ENCODE data around the gene TMEM270. TPM values are rescaled to one million over a fixed set of nuclear protein-coding genes. Genes with fewer than 3 reads are reported as not detected.
A peak's percentile ranks its signal among the peaks of the same experiment; 100 is the strongest.

Gene TMEM270
- total RNA-seq, 2 experiments from 2014 or later = not detected

GRCh38 chr7:73861305-73861704 is 346 bp downstream of the TMEM270 start:
- Histone ChIP-seq H3K4me3 (ENCODE audit: low read length) (no peak overlapping the region), H3K4me1 (ENCODE audit: insufficient read depth, low read length) (no peaks in the 10 kb centered on the region), H3K27me3 (ENCODE audit: control insufficient read depth in 1 of 2, insufficient read depth in 2 of 2, low read length in 2 of 2) (no peaks in the 10 kb centered on the region), H3K36me3 (ENCODE audit: insufficient read depth, low read length) (no peaks in the 10 kb centered on the region), H3K27ac (ENCODE audit: low read depth in 1 of 2, low read length in 2 of 2) (no peak overlapping the region), H3K9me3 (ENCODE audit: control insufficient read depth in 1 of 2, insufficient read depth in 1 of 2, low read length in 2 of 2) (no peaks in the 10 kb centered on the region)
- TF ChIP-seq CTCF (IDR thresholded peaks at IDR 0.05) = no peak
- Mint-ChIP-seq H3K4me1 (ENCODE audit: low read depth) (no peaks in the 10 kb centered on the region), H3K4me3 (no peak overlapping the region), H3K27ac (no peak overlapping the region), H3K36me3 (ENCODE audit: low read depth) (no peaks in the 10 kb centered on the region), H3K27me3 (peaks cover 6% of the 10 kb centered on the region), H3K9me3 (no peaks in the 10 kb centered on the region)
- intact Hi-C loops (cut with DNase I, micrococcal nuclease) = no loop called here
- no peak for DNase-seq
- CTCF ChIA-PET = no interaction called here
- POLR2A ChIA-PET = no interaction called here
- ATAC-seq (ENCODE audit: poor library complexity) = no peak

GRCh38 chr7:73864981-73865711 is 4.2 kb downstream of the TMEM270 start:
- H3K27ac ChIP-seq (ENCODE audit: low read depth in 1 of 2, low read length in 2 of 2) = no peak overlapping the region
- no peak overlapping the region for H3K4me3 Mint-ChIP-seq
- no peak overlapping the region for H3K4me3 ChIP-seq (ENCODE audit: low read length)
- H3K9me3 ChIP-seq (ENCODE audit: control insufficient read depth in 1 of 2, insufficient read depth in 1 of 2, low read length in 2 of 2) = no peaks in the 10 kb centered on the region
- POLR2A ChIA-PET = no interaction called here
- H3K9me3 Mint-ChIP-seq = no peaks in the 10 kb centered on the region
- CTCF ChIA-PET = interaction anchor here (1.4 kb wide), 1 partner anchor 10 kb away, joined by 3 read pairs; no protein-coding TSS in a partner anchor
- H3K27me3 ChIP-seq (ENCODE audit: control insufficient read depth in 1 of 2, insufficient read depth in 2 of 2, low read length in 2 of 2) = no peaks in the 10 kb centered on the region
- intact Hi-C loops (cut with DNase I, micrococcal nuclease) = no loop called here
- no peaks in the 10 kb centered on the region for H3K4me1 Mint-ChIP-seq (ENCODE audit: low read depth)
- ATAC-seq (ENCODE audit: poor library complexity) (no peak), DNase-seq (no peak)
- H3K27ac Mint-ChIP-seq = no peak overlapping the region
- no peaks in the 10 kb centered on the region for H3K36me3 Mint-ChIP-seq (ENCODE audit: low read depth)
- H3K36me3 ChIP-seq (ENCODE audit: insufficient read depth, low read length) = no peaks in the 10 kb centered on the region
- no peaks in the 10 kb centered on the region for H3K27me3 Mint-ChIP-seq
- H3K4me1 ChIP-seq (ENCODE audit: insufficient read depth, low read length) = no peaks in the 10 kb centered on the region
- no peak for TF ChIP-seq CTCF (IDR thresholded peaks at IDR 0.05)

- no peaks in the 10 kb centered on the region for H3K4me1 Mint-ChIP-seq (ENCODE audit: low read depth)
- Histone ChIP-seq H3K4me1 (ENCODE audit: insufficient read depth, low read length) (no peaks in the 10 kb centered on the region), H3K27ac (ENCODE audit: low read depth in 1 of 2, low read length in 2 of 2) (no peak overlapping the region), H3K9me3 (ENCODE audit: control insufficient read depth in 1 of 2, insufficient read depth in 1 of 2, low read length in 2 of 2) (no peaks in the 10 kb centered on the region), H3K27me3 (ENCODE audit: control insufficient read depth in 1 of 2, insufficient read depth in 2 of 2, low read length in 2 of 2) (no peaks in the 10 kb centered on the region), H3K36me3 (ENCODE audit: insufficient read depth, low read length) (no peaks in the 10 kb centered on the region), H3K4me3 (ENCODE audit: low read length) (no peak overlapping the region)
- H3K27me3 Mint-ChIP-seq = no peaks in the 10 kb centered on the region
- no peak overlapping the region for H3K4me3 Mint-ChIP-seq
- no peak for TF ChIP-seq CTCF (IDR thresholded peaks at IDR 0.05)
- no peaks in the 10 kb centered on the region for H3K36me3 Mint-ChIP-seq (ENCODE audit: low read depth)
- intact Hi-C loops (cut with DNase I, micrococcal nuclease) = no loop called here
- ChIA-PET POLR2A (no interaction called here), CTCF (interaction anchor here (1.4 kb wide), 1 partner anchor 11 kb away, joined by 3 read pairs; no protein-coding TSS in a partner anchor)
- H3K9me3 Mint-ChIP-seq = no peaks in the 10 kb centered on the region
- no peak overlapping the region for H3K27ac Mint-ChIP-seq
- DNase-seq (peak in 2 of 14 experiments; percentile 18 to 22), ATAC-seq (ENCODE audit: poor library complexity) (no peak)
Observed at GRCh38 chr7:73865738-73866445, 4.9 kb downstream of the TMEM270 start.

Data from CD4-positive, alpha-beta T cell (primary cell).